GM19397 (cell line): ENCODE results near the gene POMP.

ENCODE experiments used
- ATAC-seq: cut with Tn5 transposase; IDR thresholded peaks from one replicate; pipeline ENCODE4 v1.9.1; 2021; ENCODE audit warnings: mild to moderate bottlenecking, moderate library complexity; ENCODE audit not compliant: unreplicated experiment

The POMP gene, protein sequence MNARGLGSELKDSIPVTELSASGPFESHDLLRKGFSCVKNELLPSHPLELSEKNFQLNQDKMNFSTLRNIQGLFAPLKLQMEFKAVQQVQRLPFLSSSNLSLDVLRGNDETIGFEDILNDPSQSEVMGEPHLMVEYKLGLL

DNA sequence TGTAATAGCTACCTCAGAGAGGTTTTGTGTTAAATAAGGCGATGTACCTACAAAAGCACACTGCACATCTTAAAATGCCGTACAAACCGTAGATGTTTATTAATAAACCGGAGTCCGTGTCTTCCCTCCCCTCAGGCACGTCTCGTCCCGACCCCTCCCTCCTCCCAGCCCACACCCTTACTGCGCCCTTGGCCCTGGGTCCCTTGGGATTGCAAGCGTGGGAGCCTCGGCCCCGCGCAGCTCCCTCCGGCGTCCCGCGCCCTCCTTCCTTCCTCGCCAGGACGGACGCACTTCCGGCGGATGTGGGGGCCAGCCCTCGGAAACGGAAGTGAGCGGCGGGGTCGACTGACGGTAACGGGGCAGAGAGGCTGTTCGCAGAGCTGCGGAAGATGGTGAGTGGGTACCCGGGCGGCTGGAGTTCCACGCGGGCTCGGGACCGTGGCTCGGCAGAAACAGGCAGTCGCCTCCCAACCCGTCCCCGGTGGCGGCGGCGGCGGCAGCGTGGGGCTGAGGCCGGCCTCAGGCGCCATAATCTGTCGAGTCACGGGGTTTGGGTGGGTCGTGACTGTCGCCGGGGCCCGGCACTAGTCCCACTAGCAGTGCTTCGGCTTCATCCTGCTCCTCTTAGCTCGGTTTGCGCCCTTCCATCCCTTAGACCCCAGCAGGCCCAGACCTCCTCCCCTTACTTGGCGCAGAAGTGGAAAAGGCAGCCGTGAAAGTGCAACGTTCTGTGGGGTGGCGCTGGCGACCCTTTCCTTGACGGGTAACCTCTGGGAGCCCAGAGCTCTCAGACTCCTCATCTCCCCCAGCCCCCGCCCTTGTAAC, at the start of gene POMP:
TSS of gene POMP (plus strand) at position 335 of the 825 bp plus-strand sequence. CDS start at position 390, 55 bp downstream.
- ATAC-seq: peak; percentile 88

DNA sequence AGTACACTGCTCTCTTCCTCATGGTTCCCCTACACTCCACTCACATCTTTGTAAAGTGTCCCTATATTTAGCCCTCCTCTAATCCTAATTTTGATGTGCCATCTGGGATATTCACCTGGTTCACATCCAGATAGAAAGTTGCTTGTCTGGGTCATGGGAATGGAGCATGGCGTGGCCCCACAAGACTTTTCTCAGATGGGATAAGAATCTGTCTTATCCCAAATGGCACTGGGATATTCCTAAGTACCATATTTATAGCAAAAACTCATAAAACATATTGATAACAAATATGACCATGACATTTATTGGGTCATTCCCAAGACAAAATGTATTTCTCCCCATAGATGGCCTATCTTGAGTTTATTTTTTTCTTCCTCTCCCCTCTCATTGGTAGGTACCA, 49.5 kb upstream of the POMP start:
- ATAC-seq: no peak

DNA sequence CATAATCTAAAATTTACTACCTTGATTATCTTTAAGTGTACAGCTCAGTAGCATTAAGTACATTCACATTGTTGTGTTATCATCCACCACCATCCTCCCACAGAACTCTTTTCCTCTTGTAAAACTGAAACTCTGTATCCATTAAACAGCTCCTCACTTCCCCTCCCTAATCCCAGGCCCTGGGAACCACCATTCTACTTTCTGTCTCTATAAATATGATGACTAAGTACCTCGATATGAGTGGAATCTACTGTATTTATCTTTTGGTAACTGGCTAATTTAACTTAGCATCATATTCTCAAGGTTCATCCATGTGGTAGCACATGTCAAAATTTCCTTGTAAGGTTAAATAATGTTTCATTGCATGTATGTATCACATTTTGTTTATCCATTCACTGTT, 49.0 kb upstream of the POMP start:
- ATAC-seq: no peak

DNA sequence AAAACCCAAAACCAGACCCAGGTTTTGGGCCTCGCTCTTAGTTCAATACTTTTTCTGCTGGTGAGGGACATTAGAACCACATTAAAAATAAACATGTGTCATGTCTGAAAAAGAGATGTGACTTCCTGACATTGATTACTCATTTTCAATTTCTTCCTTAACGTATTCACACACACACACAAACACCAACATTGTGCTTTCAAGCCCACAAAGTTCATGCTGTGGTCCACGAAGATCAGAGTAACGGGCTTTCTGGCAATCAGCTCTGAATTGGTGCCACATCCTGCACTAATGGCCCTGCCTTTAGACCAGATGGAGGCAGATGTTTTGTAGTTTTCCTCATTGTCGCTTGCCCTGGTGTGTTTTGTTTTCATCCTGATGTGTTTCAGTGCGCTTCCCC, 47.9 kb upstream of the POMP start:
- no peak for ATAC-seq

DNA sequence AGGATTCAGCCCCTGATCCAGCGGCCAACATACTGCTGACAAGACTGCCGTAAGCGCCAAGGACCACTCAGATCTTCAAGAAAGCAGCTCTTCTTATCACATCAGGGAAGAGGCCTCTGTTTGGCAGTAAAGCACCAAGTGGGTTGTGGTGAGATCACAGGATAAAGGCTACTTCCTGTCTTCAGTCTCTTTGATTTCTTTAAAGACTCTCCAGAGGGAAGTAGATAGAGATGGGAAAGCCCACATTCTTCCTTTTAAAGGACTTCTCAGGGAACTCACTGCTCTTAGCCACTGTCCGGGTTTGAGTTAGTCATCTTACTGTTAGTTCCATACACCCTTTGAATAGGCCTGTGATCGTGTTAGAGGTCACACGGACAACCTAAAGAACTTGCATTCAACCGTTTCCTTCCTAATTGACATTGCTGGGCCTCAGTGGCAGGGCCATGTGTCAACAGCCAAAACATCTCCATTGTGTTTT, 47.2 kb upstream of the POMP start:
- ATAC-seq: no peak

DNA sequence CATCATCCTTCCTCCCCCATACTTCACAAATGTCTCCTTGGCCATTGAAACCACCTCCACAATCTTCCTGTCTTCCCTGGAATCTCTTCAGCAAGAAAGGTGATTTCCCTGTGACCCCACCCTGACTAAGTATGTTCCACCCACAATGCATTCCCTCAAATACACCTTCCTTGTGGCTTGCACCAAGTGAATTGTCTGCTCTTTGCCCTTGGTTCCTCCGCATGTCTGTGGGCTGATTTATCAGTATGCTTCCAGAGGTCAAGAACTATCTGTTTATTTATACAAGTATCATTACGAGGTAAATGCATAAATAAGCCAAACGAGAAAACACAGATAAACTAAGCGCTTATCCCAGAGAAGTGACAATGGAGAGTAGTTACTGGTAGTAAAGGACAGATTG, 45.4 kb upstream of the POMP start:
- no peak for ATAC-seq

DNA sequence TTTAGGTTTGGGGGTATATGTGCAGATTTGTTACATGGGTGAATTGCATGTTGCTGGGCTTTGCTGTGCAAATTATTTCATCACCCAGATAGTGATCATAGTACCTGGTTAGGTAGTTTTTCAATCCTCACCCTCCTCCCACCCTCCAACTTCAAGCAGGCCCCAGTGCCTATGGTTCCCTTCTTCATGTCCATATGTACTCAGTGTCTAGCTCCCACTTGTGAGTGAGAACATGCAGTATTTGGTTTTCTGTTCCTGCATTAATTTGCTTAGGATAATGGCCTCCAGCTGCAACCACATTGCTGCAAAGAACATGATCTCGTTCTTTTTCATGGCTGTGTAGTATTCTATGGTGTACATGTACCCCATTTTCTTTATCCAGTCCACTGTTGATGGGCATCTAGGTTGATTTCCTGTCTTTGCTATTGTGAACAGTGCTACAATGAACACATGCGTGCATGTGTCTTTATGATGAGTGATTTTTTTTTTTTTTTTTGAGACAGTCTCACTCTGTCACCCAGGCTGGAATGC, 42.9 kb upstream of the POMP start:
- no peak for ATAC-seq

DNA sequence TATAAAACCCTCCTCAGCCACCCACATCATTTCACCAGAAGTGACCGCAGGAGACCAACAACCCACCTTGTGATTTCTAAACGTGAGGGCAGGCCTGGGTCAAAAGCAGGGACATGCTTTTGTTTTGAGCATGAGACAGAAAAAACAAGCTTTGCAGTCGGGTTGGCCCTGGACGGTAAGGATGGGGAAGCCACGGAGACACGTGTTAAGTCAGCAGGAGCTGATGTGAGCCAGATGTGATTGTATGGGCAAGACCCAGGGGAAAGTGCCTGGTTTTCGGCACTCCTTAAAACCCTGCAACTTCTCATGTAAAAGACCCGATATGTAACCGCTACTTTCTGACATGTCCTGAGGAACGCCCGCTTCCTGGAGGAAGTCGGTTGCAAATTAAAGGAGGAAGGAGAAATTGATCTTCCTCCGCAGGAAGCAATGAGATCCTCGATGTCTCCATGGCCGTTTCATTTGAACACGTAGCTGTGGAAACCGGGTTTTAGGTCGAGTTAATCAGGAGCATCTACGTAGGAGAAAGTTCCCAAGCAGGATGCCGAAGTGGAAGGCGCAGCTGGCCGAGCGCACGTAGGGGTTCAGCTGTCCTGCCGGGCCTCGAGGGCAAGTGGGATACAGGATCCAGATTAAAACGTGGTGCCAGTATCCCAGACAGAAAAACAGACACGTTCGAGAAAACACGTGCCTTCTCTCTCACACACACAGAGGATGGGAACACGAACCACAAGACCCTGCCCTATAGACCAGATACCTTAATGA, 40.5 kb upstream of the POMP start:
- ATAC-seq: no peak

DNA sequence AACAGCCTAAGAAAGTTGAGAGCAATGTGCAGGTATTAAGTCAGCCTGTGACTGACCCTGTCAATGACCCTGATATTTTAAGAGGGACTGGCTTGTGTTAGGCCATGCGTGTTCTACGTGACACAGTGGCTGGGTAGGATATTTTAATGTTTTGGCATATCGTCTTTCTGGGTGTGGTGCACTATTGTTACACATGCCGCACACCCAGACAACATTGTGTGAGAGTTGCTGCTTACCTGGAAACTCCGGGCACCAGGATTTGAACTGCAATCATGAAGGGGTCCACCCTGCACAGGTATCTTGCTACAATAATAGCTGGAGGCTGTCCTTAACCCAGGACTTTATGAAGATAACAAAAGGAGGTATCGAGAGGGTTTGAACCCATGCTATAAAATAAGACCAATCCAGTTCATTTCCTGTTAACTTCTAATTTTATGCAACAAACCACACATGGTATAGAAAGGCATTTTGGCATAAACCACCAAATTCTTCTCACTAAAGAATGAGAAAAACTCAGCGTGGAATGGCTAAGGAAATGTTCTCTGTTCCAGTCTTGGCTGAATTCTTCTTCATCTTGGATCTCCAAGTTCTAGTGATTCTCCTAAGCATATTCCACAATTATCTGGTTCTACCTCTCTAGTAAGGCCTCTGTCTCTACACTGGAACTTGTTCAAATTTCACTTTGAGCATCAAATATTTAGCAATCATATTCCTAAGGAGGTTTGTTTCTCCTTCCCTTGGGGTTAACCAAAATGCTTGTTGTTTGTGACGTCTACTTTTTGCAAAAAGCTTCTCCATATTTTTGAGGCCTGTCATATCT, 38.7 kb upstream of the POMP start:
- no peak for ATAC-seq

DNA sequence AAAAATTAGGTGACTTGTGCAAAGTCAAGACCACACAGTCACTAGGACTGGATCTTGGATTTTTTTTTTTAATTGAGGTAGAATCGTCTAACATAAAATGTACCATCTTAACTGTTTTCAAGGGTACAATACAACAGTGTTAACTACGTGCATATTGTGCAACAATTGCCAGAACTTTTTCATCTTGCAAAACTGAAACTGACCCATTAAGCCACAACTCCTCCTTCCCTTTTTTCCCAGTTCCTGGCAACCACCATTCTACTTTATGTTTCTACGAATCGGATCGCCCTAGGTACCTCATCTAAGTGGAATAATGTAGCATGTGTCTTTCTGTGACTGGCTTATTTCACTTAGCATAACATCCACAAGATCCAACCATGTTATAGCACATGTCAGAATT, 37.5 kb upstream of the POMP start:
- no peak for ATAC-seq

DNA sequence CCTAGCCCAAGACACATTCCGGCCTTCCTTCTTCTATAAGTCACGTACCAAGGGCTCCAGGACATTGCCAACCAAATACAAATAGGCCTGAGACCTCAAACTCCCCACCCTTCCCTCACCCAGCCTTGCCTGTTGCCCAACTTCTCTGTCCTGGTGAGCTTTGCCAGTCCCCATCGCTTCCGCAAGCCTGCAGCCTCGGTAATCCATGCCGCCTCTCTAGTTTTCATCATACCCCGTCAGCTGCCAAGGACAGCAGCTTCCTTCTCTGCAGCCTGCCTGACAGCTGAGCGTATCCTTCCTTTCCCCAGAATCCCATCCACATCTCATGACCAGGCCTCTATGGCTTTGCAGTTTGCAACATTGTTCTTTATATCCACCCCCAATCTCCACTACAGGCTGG, 36.6 kb upstream of the POMP start:
- ATAC-seq: no peak

DNA sequence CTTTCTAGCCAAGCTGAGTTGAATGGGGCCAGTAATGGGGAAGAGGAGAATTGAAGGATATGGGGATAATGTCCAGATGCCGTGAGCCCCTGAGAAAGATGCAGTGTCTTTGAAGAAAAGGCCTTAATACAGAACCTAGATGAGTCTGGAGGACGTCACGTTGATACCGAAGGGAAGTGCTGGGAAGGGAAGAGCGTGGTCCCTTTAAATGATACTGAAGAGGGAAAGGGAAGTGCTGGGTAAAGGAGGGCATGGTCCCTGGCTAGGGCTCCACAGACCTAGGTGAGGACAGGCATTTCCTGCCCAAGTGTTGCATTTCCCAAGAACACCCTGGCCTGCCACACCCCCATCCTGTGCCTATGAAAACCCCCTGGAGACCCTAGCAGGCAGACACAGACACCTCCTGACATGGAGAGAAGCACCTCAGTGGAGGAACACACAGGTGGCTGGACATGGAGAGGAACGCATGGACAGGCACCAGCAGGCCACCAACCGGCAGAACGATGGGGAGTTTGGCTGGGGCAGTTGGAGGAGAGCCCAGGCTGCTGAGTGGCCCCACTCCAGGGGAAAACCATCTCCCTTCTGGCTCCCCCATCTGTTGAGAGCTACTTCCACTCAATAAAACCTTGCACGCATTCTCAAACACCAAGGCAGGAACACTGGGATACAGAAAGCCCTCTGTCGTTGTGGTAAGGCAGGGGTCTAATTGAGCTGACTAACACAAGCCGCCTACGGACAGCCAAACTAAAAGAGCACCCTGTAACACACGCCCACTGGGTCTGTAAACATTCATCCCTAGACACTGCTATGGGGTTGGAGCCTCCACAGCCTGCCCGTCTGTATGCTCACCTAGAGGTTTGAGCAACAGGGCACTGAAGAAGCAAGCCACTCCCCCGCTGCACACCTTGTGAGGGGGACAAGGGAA, 34.9 kb upstream of the POMP start:
- no peak for ATAC-seq

DNA sequence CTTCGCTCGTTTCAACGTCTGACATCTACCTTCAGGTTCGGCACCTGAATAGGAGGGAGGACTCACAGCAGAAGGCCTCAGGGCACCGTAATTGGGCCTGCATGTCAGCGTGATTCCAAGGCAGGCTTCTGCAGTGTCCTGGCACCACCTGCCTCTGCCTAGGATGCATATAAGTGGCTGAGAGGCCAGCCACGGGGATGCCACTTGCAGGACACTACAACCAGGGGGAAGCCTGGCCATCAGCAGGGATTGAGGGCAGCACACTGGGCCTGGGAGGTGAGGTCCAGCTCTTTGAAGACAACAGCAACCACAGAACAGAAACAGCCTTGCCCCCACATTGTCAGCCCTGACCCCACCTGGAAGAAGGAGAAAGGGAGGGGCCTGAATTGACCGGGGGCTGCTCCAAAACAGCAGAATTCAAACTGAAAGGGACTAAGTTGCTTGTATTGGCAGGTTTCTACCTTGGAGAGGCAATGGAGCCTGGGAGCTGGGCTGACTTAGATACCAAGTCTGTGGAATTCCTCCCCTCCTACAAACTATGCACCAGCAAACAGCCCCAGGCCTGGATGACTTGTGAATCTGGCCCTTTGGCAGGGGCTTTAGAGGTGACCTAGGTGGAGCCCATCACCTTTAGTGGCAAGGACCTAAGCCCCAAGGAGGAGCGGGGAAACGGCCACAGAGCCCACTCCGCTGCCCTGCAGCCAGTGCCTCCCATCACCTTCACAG, 34.1 kb upstream of the POMP start:
- no peak for ATAC-seq

DNA sequence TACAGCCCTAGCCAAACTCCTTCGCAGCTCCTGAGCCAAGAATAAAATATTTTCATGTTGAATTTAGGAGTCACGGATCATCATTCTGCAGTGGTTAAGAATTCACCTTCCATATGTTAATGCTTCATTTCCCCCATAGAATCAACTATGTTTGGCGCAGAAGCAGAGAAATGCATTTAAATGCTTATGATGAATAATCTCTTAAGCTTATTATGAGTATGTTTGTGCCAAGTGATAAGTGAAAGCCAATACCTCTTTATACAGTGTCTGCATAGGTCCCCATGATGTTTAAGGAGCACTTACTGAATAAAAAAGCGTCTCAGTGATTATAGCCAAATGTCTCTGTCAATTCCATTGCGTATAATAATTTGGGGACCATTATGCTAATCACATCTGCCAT, 32.7 kb upstream of the POMP start:
- no peak for ATAC-seq

DNA sequence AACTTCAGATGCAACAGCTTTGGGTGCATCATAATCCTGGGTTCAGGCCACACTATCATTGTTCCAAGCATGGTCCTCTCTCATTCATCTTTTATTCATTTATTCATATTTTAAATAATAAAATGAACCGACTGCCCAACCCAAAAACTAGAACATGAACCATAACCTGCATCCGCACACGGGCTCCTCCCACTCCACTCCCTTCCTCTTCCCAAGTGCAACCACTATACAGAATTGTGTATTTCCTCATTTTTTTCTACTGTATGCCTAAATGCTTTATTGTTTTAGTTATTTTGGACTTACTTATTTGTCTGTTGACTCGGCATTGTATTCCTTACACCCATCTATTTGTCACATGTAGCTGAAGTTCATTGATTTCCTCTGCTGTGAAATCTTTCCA, 30.7 kb upstream of the POMP start:
- no peak for ATAC-seq

DNA sequence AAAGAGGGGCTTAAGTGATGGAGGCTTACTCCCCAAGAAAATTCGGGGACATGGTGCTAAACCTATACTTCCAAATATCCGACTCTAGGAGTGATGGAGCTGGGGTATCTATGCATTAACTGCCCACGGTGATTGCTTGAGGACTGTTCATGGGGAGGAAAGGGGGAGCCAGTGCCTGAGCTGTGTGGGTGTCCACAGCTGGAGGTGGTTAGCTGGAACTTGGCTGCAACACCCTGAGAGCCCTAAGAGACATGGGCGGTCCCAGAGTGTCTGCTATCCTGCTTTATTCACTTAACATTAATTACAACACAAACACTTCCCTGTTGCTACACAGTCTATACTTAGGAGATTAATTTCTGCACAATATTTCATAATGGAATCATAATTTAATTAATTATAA, 28.1 kb upstream of the POMP start:
- no peak for ATAC-seq

DNA sequence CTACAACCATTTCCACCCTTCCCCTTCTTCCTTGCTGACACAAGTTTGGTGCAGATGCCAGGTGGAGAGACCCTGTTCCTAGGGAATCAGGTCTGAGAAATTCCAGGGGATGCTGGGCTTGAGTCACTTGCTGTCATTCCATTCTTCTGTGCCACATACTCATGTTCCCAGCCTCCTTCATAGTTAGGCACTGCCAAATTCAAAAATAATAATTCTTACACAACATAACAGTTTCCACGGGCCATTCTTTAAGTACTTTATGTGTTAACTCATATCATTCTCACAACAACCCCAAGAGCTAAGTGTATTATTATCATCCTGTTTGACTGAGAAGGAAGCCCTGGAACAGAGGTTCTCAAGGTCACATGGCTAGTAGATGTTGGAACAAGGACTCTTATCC, 27.1 kb upstream of the POMP start:
- no peak for ATAC-seq

DNA sequence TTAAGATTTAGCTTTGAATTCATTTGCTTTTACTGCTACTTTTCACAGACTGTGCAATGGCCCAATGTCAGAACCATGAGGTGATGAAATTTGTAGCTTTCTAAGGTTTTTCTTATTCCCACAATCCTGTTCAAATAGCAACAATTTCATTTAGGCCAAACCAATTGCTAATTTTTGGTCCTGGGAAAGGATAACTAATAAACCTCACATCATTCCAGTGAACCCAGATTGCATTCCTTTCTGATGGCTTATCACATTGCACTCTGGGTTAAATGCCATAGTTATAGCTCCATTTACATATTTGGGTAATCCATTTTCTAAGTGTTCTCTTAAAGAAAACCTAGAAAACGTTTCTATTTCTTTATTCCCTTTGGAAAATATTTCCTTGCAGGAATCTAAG, 22.9 kb upstream of the POMP start:
- ATAC-seq: no peak

DNA sequence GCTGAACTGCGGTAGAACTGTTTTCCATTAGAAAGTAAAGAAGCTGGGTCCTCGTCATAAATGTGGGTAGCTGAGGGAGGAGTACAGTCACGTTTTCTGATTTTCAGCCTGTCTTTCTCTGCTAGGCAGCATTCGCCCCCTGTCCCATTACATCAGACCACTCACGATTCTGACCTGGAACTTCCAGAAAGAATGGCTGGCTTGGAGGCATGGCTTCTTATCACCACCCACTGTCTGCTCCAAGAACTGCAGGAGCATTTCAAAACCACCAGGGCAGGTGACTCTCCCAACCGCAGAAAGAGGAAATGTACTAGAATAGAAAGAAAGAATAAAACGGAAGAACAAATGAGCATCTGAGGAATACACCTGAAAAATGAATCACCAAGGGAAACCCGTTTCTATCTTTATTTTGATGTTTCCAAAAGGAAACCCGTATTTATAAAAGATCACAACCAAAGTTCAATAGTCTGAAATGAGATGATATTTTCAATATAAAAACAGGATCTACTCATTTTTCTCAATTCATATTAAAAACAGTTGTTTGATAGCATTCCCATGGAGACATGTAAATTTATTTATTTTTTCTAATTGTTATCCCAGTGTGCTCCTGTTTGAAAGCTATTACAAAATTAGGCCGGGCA, 22.1 kb upstream of the POMP start:
- peak; percentile 43 for ATAC-seq
